HG03025 (cell line): ENCODE data around the gene PDE10A.
"Not testable (repeated sequence)": the region's sequence is repeated elsewhere in the genome, so short reads cannot be mapped to it uniquely, and the experiment has no call there.

ENCODE experiments used
- ATAC-seq: cut with Tn5 transposase; IDR thresholded peaks from one replicate; pipeline ENCODE4 v1.9.1; 2021; ENCODE audit warnings: mild to moderate bottlenecking, moderate library complexity; ENCODE audit not compliant: unreplicated experiment, low FRiP score

The PDE10A gene

GRCh38 chr6:165558097-165558496, 104.9 kb downstream of the PDE10A start:
- not testable (repeated sequence) for ATAC-seq

- no peak for ATAC-seq
Observed at GRCh38 chr6:165557674-165558073, 105.4 kb downstream of the PDE10A start.

- ATAC-seq = no peak
Observed at GRCh38 chr6:165556116-165556843, 106.8 kb downstream of the PDE10A start.

- ATAC-seq = not testable (repeated sequence)
Observed at GRCh38 chr6:165554644-165555043, 108.4 kb downstream of the PDE10A start.

- no peak for ATAC-seq
Observed at GRCh38 chr6:165552248-165552736, 110.7 kb downstream of the PDE10A start.

- ATAC-seq = no peak
Observed at GRCh38 chr6:165551828-165552227, 111.2 kb downstream of the PDE10A start.

- no peak for ATAC-seq
Observed at GRCh38 chr6:165548450-165548849, 114.6 kb downstream of the PDE10A start.

- no peak for ATAC-seq
Observed at GRCh38 chr6:165545806-165546205, 117.2 kb downstream of the PDE10A start.

- ATAC-seq = no peak
Observed at GRCh38 chr6:165543781-165544180, 119.3 kb downstream of the PDE10A start.

- no peak for ATAC-seq
Observed at GRCh38 chr6:165536911-165537310, 126.1 kb downstream of the PDE10A start.

- no peak for ATAC-seq
Observed at GRCh38 chr6:165519316-165519715, 143.7 kb downstream of the PDE10A start.

- no peak for ATAC-seq
Observed at GRCh38 chr6:165515963-165516624, 146.9 kb downstream of the PDE10A start.

- ATAC-seq = no peak
Observed at GRCh38 chr6:165514621-165515020, 148.4 kb downstream of the PDE10A start.

- peak; percentile 63 for ATAC-seq
Observed at GRCh38 chr6:165511807-165512206, 151.2 kb downstream of the PDE10A start.

GRCh38 chr6:165508321-165508869, 154.6 kb downstream of the PDE10A start:
- ATAC-seq = no peak

- ATAC-seq = no peak
Observed at GRCh38 chr6:165506657-165507056, 156.4 kb downstream of the PDE10A start.

- not testable (repeated sequence) for ATAC-seq
Observed at GRCh38 chr6:165500214-165500907, 162.7 kb downstream of the PDE10A start.

- ATAC-seq = no peak
Observed at GRCh38 chr6:165497472-165497871, 165.6 kb downstream of the PDE10A start.

- ATAC-seq = no peak
Observed at GRCh38 chr6:165488624-165489295, 174.3 kb downstream of the PDE10A start.

- ATAC-seq = no peak
Observed at GRCh38 chr6:165487950-165488349, 175.1 kb downstream of the PDE10A start.
